HEK293 (cell line): ENCODE measurements around the gene CRLF2.

Source experiments
- BCL11B ChIP-seq: fragments of 450-650 bp; formaldehyde crosslinking; IDR thresholded peaks from 2 replicates; pipeline ENCODE4 v1.5.1; 2016; ENCODE audit warnings: low read depth, missing biosample characterization, missing genetic modification characterization
- EGR2 ChIP-seq: fragments of 450-650 bp; formaldehyde crosslinking; IDR thresholded peaks from 2 replicates; pipeline ENCODE4 v1.5.1; 2016; ENCODE audit warnings: low read depth, missing biosample characterization, missing genetic modification characterization
- GLI2 ChIP-seq: fragments of 450-650 bp; formaldehyde crosslinking; IDR thresholded peaks from 2 replicates; pipeline ENCODE4; 2017; ENCODE audit warnings: missing biosample characterization, missing genetic modification characterization, low read depth, borderline replicate concordance
- INSM2 ChIP-seq: fragments of 450-650 bp; formaldehyde crosslinking; IDR thresholded peaks from 2 replicates; pipeline ENCODE4 v1.5.1; 2016; ENCODE audit warnings: missing biosample characterization, missing genetic modification characterization
- KLF10 ChIP-seq: fragments of 450-650 bp; IDR thresholded peaks from 2 replicates; pipeline ENCODE4 v1.5.1; 2018; ENCODE audit warnings: missing biosample characterization, mild to moderate bottlenecking, missing genetic modification characterization
- KLF17 ChIP-seq: fragments of 450-650 bp; formaldehyde crosslinking; IDR thresholded peaks from 2 replicates; pipeline ENCODE4 v1.5.1; 2016; ENCODE audit warnings: missing biosample characterization, missing genetic modification characterization
- KLF7 ChIP-seq: fragments of 450-650 bp; formaldehyde crosslinking; IDR thresholded peaks from 2 replicates; pipeline ENCODE4 v1.5.1; 2016; ENCODE audit warnings: missing biosample characterization, missing genetic modification characterization, borderline replicate concordance
- MYNN ChIP-seq: fragments of 450-650 bp; formaldehyde crosslinking; IDR thresholded peaks from 2 replicates; pipeline ENCODE4 v1.5.1; 2016; ENCODE audit warnings: missing biosample characterization, missing genetic modification characterization, borderline replicate concordance
- SCRT1 ChIP-seq: fragments of 450-650 bp; formaldehyde crosslinking; IDR thresholded peaks from 2 replicates; pipeline ENCODE4 v1.5.1; 2016; ENCODE audit warnings: missing biosample characterization, missing genetic modification characterization, borderline replicate concordance
- SP7 ChIP-seq: fragments of 450-650 bp; formaldehyde crosslinking; IDR thresholded peaks from 2 replicates; pipeline ENCODE4 v1.5.1; 2016; ENCODE audit warnings: missing biosample characterization, missing genetic modification characterization
- TSHZ1 ChIP-seq: fragments of 450-650 bp; formaldehyde crosslinking; IDR thresholded peaks from 2 replicates; pipeline ENCODE4 v1.5.1; 2016; ENCODE audit warnings: missing biosample characterization, missing genetic modification characterization, borderline replicate concordance
- ZBTB17 ChIP-seq: fragments of 450-650 bp; formaldehyde crosslinking; IDR thresholded peaks from 2 replicates; pipeline ENCODE4 v1.5.1; 2016; ENCODE audit warnings: missing biosample characterization, missing genetic modification characterization
- ZFP69B ChIP-seq: fragments of 450-650 bp; formaldehyde crosslinking; IDR thresholded peaks from 2 replicates; pipeline ENCODE4 v1.5.1; 2016; ENCODE audit warnings: missing biosample characterization, missing genetic modification characterization
- ZNF280D ChIP-seq: fragments of 450-650 bp; formaldehyde crosslinking; IDR thresholded peaks from 2 replicates; pipeline ENCODE4 v1.5.1; 2016; ENCODE audit warnings: missing biosample characterization, missing genetic modification characterization
- ZNF324 ChIP-seq: fragments of 450-650 bp; formaldehyde crosslinking; IDR thresholded peaks from 2 replicates; pipeline ENCODE4 v1.5.1; 2016; ENCODE audit warnings: missing biosample characterization, missing genetic modification characterization
- ZNF416 ChIP-seq: fragments of 450-650 bp; formaldehyde crosslinking; IDR thresholded peaks from 2 replicates; pipeline ENCODE4 v1.5.1; 2016; ENCODE audit warnings: missing biosample characterization, missing genetic modification characterization
- ZNF623 ChIP-seq: fragments of 450-650 bp; formaldehyde crosslinking; IDR thresholded peaks from 2 replicates; pipeline ENCODE4 v1.5.1; 2016; ENCODE audit warnings: missing biosample characterization, missing genetic modification characterization
- ZNF624 ChIP-seq: fragments of 450-650 bp; formaldehyde crosslinking; IDR thresholded peaks from 2 replicates; pipeline ENCODE4 v1.5.1; 2017; ENCODE audit warnings: missing biosample characterization, missing genetic modification characterization
- ZNF629 ChIP-seq: fragments of 450-650 bp; formaldehyde crosslinking; IDR thresholded peaks from 2 replicates; pipeline ENCODE4 v1.5.1; 2017; ENCODE audit warnings: missing biosample characterization, missing genetic modification characterization
- ZNF670 ChIP-seq: fragments of 450-650 bp; formaldehyde crosslinking; IDR thresholded peaks from 2 replicates; pipeline ENCODE4 v1.5.1; 2016; ENCODE audit warnings: missing biosample characterization, missing genetic modification characterization, low read depth
- ZNF837 ChIP-seq: fragments of 450-650 bp; formaldehyde crosslinking; IDR thresholded peaks from 2 replicates; pipeline ENCODE4 v1.5.1; 2016; ENCODE audit warnings: missing biosample characterization, missing genetic modification characterization
- TF ChIP-seq, protein P1 (sequence below): fragments of 450-650 bp; formaldehyde crosslinking; IDR thresholded peaks from 2 replicates; pipeline ENCODE4 v1.5.1; 2016; ENCODE audit warnings: missing biosample characterization, missing genetic modification characterization
- TF ChIP-seq, protein P2 (sequence below): fragments of 450-650 bp; formaldehyde crosslinking; IDR thresholded peaks from 2 replicates; pipeline ENCODE4 v1.5.1; 2017; ENCODE audit warnings: missing biosample characterization, missing genetic modification characterization
- TF ChIP-seq, protein P3 (sequence below): fragments of 450-650 bp; IDR thresholded peaks from 2 replicates; pipeline ENCODE4 v1.5.1; 2018; ENCODE audit warnings: missing biosample characterization, mild to moderate bottlenecking, missing genetic modification characterization

The CRLF2 gene

GRCh38 chrX:1144293-1144692, 68.2 kb downstream of the CRLF2 start (continued):
- TF ChIP-seq KLF17 (tag by site-specific recombination) (peak; percentile 55; the same call in 1 of the 2 replicates), MYNN (tag by site-specific recombination) (no peak), ZNF416 (tag by site-specific recombination) (no peak), ZNF670 (tag by site-specific recombination) (no peak), ZNF324 (tag by site-specific recombination) (peak; percentile 29; the same call in 1 of the 2 replicates), SCRT1 (tag by site-specific recombination) (no peak), TSHZ1 (tag by site-specific recombination) (peak; percentile 65; the same call in 1 of the 2 replicates), ZNF623 (tag by site-specific recombination) (no peak), BCL11B (no peak), GLI2 (tag by site-specific recombination) (no peak), SP7 (tag by site-specific recombination) (no peak), ZFP69B (tag by site-specific recombination) (no peak), KLF7 (tag by site-specific recombination) (no peak), ZNF624 (tag by site-specific recombination) (no peak), INSM2 (peak; percentile 63; the same call in 1 of the 2 replicates), KLF10 (0 out of 2 replicates have a peak, but pooled peaks have one; percentile 30), ZBTB17 (tag by site-specific recombination) (peak; percentile 34; the same call in 1 of the 2 replicates), EGR2 (tag by site-specific recombination) (no peak), ZNF629 (peak; percentile 86), ZNF280D (tag by site-specific recombination) (no peak), ZNF837 (tag by site-specific recombination) (no peak)
- TF ChIP-seq, protein P1, sequence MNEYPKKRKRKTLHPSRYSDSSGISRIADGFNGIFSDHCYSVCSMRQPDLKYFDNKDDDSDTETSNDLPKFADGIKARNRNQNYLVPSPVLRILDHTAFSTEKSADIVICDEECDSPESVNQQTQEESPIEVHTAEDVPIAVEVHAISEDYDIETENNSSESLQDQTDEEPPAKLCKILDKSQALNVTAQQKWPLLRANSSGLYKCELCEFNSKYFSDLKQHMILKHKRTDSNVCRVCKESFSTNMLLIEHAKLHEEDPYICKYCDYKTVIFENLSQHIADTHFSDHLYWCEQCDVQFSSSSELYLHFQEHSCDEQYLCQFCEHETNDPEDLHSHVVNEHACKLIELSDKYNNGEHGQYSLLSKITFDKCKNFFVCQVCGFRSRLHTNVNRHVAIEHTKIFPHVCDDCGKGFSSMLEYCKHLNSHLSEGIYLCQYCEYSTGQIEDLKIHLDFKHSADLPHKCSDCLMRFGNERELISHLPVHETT (tag by site-specific recombination), result peak; percentile 74; the same call in 1 of the 2 replicates
- TF ChIP-seq, protein P2, sequence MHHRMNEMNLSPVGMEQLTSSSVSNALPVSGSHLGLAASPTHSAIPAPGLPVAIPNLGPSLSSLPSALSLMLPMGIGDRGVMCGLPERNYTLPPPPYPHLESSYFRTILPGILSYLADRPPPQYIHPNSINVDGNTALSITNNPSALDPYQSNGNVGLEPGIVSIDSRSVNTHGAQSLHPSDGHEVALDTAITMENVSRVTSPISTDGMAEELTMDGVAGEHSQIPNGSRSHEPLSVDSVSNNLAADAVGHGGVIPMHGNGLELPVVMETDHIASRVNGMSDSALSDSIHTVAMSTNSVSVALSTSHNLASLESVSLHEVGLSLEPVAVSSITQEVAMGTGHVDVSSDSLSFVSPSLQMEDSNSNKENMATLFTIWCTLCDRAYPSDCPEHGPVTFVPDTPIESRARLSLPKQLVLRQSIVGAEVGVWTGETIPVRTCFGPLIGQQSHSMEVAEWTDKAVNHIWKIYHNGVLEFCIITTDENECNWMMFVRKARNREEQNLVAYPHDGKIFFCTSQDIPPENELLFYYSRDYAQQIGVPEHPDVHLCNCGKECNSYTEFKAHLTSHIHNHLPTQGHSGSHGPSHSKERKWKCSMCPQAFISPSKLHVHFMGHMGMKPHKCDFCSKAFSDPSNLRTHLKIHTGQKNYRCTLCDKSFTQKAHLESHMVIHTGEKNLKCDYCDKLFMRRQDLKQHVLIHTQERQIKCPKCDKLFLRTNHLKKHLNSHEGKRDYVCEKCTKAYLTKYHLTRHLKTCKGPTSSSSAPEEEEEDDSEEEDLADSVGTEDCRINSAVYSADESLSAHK, result no peak
- TF ChIP-seq, protein P3, sequence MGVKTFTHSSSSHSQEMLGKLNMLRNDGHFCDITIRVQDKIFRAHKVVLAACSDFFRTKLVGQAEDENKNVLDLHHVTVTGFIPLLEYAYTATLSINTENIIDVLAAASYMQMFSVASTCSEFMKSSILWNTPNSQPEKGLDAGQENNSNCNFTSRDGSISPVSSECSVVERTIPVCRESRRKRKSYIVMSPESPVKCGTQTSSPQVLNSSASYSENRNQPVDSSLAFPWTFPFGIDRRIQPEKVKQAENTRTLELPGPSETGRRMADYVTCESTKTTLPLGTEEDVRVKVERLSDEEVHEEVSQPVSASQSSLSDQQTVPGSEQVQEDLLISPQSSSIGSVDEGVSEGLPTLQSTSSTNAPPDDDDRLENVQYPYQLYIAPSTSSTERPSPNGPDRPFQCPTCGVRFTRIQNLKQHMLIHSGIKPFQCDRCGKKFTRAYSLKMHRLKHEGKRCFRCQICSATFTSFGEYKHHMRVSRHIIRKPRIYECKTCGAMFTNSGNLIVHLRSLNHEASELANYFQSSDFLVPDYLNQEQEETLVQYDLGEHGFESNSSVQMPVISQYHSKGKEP (tag by site-specific recombination), result no peak
